ENCODE measurements around the gene RAB26.
"Not testable (repeated sequence)": the region's sequence is repeated elsewhere in the genome, so short reads cannot be mapped to it uniquely, and the experiment has no call there.

DNA sequence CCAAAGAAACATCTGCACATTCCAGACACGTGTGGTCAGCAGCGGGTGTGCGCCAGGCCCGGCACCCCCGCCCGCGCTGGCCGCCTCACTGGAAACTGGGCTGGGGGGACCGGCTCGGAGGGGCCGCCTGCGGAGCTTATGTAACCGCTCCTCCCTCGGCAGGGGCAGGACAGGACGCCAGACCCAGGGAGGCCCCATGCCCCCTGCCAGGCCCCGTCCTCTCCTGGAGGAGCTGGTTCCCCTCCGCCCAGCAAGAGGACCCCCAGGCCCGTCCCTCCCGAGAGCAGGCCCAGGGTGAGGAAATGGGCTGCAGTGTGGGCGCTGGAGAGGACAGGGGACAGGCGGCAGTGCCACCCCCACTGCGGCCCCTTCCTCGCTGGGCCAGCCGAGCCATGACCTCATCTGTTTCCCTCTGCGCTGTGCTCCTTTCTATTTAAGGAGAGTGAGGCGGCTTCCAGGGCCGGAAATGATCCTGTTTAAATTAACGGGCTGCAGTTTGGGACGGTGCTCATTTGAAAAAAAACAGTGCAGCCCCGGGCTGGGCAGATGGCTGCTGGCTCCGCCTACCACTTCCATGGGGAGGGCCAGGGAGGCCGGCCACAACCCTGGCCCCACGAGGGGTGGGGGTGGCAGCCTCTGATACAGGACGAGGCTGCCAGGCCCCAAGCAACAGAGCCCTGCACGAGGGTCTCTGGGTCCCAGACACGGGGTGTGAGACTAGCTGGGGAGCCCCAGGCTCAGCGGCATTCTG lies 23.6 kb upstream of the RAB26 start:
- TF ChIP-seq, protein P1, sequence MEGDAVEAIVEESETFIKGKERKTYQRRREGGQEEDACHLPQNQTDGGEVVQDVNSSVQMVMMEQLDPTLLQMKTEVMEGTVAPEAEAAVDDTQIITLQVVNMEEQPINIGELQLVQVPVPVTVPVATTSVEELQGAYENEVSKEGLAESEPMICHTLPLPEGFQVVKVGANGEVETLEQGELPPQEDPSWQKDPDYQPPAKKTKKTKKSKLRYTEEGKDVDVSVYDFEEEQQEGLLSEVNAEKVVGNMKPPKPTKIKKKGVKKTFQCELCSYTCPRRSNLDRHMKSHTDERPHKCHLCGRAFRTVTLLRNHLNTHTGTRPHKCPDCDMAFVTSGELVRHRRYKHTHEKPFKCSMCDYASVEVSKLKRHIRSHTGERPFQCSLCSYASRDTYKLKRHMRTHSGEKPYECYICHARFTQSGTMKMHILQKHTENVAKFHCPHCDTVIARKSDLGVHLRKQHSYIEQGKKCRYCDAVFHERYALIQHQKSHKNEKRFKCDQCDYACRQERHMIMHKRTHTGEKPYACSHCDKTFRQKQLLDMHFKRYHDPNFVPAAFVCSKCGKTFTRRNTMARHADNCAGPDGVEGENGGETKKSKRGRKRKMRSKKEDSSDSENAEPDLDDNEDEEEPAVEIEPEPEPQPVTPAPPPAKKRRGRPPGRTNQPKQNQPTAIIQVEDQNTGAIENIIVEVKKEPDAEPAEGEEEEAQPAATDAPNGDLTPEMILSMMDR (IDR thresholded peaks at IDR 0.05) = not testable (repeated sequence)
- TF ChIP-seq POLR2A (IDR thresholded peaks at IDR 0.05) = not testable (repeated sequence)
